ENCODE data around the gene CASS4.
A peak's percentile ranks its signal among the peaks of the same experiment; 100 is the strongest.

Gene CASS4

DNA sequence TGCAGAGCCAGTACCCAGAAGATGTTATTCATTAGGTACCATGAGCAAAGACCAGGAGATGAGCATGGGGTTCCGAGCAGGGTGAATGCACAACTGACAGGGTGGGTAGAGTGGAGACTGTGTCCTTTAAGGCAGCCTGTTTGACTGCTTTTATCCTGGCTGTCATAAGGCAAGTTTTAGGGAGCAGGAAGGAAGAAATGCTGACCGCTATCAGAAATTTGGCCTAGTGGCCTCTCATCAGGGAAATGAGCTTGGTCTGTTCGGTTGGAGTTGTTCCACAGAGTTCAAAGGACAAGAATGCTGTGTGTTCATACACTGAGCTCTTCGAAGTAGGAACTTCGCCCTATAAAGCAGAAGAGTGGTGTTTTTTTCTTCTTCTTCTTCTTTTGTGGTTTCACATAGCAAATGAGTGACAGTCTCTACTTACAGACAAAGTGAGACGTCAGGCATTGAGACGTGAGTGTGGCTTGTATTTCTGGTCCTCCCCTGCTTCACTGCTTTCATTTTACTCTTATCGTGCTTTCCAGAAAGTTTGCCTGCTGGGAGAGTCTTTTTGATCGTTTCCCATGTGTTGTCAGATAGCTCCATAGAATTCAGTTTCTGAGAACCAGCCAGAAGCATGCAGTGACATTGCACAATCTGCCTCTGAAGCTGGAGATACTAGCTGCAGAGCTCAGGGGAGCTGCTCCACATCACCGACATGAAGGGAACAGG lies at the start of gene CASS4:
CASS4 (plus strand) TSS at position 502 of the 714 bp plus-strand sequence; CDS start at position 701, 199 bp downstream.
- ATAC-seq (replicated peaks) (peak; percentile 96), DNase-seq (no peak)
- H3K27ac Mint-ChIP-seq = peak within 1 kb of the TSS; percentile 65
- no peaks in the 10 kb centered on the region for H3K27me3 Mint-ChIP-seq
- peaks cover 35 to 38% of the 10 kb centered on the region in 2 donors for H3K36me3 Mint-ChIP-seq
- H3K4me1 Mint-ChIP-seq = peaks cover 13 to 19% of the 10 kb centered on the region in 2 donors
- H3K4me3 Mint-ChIP-seq = peak within 1 kb of the TSS; percentile 57 to 72
- H3K9me3 Mint-ChIP-seq = no peaks in the 10 kb centered on the region

DNA sequence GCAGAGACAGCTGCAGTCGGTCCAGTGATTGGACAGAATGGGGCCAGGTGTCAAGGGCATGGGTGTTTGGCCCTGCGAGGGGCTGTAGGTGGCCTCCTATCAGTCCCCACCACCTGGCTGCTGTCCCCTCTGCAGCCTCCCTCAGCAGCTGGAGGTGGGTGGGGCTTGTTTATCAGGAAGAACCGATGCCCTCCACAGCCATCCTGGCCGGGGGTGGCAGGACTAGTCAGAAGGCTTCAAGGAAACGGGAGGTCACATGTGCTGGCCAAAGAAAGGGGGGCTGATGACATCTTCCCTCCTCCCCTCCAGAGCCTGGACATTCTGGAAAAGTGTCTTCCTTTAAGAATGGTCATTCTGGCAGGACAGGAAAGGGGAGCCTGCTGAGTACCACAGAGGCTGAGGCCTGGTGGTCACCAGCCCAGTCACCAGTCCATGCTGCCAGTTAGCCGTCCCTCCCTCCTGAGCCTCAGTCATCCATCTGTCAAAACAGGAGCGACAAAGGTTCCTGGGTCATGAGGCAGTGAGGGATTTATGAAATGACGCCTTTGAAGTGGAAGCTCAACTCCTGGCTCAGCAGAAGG lies 49.1 kb upstream of the CASS4 start:
- H3K9me3 Mint-ChIP-seq = no peaks in the 10 kb centered on the region
- no peak overlapping the region for H3K4me3 Mint-ChIP-seq
- ATAC-seq (replicated peaks) (no peak), DNase-seq (no peak)
- H3K27ac Mint-ChIP-seq = no peak overlapping the region
- peaks cover 0 to 3% of the 10 kb centered on the region in 2 donors for H3K36me3 Mint-ChIP-seq
- peaks cover 9 to 13% of the 10 kb centered on the region in 2 donors for H3K4me1 Mint-ChIP-seq
- H3K27me3 Mint-ChIP-seq = peaks cover 0 to 5% of the 10 kb centered on the region in 2 donors

DNA sequence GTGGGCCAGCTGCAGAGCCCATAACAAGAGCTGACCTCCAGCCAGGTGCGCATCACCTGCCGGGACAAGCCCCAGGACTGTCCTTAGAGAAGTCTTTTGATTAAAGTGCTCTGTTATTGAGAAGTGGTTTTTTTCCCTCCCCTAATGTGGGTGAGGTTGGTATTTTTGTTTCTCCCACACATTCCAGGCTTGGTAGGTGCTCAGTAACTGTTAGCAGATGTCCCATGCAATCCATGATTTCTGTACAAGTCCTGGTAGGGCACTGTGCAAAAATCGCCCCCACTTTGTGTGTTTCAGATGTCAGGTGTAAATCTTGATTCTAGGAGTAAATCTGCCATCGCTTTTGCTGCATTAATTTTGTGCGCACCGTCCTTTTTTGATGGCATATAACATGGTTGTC lies 48.6 kb upstream of the CASS4 start:
- Mint-ChIP-seq H3K27ac (no peak overlapping the region), H3K36me3 (peaks cover 3% of the 10 kb centered on the region in 2 donors), H3K4me3 (no peak overlapping the region), H3K4me1 (peaks cover 9 to 13% of the 10 kb centered on the region in 2 donors), H3K27me3 (peaks cover 0 to 5% of the 10 kb centered on the region in 2 donors), H3K9me3 (no peaks in the 10 kb centered on the region)
- DNase-seq (no peak), ATAC-seq (replicated peaks) (no peak)

DNA sequence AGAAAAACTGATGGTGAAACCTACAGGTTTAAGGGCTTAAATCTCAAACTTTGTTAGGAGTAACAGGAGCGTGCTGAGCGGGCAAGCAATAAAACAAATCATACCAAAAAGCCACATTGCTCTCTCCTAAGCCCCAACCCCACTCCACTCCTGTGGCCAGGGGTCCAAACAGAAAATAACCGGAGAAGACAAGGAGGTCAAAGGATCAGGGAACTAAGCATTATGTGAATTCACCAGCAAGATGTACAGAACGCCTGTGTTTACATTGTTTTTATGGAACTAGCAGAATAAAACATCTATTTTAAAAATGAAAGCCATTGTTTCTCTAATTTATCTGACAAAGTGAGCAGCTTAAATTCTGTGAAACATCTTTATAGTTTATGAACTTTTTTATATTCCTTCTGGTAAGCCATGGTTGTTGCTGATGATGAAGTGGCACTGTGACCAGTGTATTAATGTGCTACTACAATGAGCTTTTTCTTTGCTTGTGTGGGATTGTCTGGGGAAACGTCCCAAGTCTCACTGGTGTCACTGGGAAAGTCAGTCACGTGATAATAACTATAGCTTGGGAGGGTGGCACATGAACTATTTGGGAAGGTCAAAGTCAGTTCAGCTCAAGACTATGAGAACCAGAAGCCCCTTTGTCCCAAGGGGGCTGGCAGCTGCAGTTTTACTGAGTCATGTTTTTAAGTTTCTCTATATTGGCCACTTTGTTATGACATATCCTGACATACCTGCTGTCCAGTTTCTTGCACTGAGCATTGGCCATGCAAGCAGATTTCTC lies 43.5 kb upstream of the CASS4 start:
- Mint-ChIP-seq H3K4me3 (no peak overlapping the region), H3K4me1 (no peaks in the 10 kb centered on the region), H3K9me3 (no peaks in the 10 kb centered on the region), H3K27ac (no peak overlapping the region), H3K36me3 (peaks cover 12 to 21% of the 10 kb centered on the region in 2 donors), H3K27me3 (no peaks in the 10 kb centered on the region)
- ATAC-seq (replicated peaks) (no peak), DNase-seq (no peak)

DNA sequence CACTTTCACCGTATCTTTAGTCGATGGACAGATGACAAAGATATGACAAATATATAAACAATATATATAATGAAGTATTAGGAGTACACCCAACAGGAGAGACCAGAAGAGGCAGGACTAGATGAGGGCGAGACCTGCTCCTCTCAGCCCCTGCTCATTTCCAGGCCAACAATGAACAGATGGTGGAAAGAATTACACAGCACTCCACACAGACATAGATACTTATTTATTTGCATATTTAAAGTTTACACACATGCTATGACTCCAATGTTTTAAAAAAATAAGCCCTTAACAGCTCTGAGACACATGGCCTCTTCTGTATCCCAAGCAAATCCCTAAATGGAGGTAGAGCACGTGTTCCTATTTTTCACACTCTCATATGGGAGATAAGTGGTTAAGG lies 42.9 kb upstream of the CASS4 start:
- no peak for ATAC-seq (replicated peaks)
- Mint-ChIP-seq H3K27ac (no peak overlapping the region), H3K4me1 (no peaks in the 10 kb centered on the region), H3K27me3 (no peaks in the 10 kb centered on the region), H3K36me3 (peaks cover 12 to 23% of the 10 kb centered on the region in 2 donors), H3K9me3 (no peaks in the 10 kb centered on the region), H3K4me3 (no peak overlapping the region)
- no peak for DNase-seq

GRCh38 chr20:56371977-56372376 lies 40.1 kb upstream of the CASS4 start:
- H3K27me3 Mint-ChIP-seq = no peaks in the 10 kb centered on the region
- no peak overlapping the region for H3K4me3 Mint-ChIP-seq
- H3K27ac Mint-ChIP-seq = no peak overlapping the region
- H3K4me1 Mint-ChIP-seq = peaks cover 0 to 1% of the 10 kb centered on the region in 2 donors
- no peak for ATAC-seq (replicated peaks)
- H3K9me3 Mint-ChIP-seq = no peaks in the 10 kb centered on the region
- H3K36me3 Mint-ChIP-seq = peaks cover 16 to 25% of the 10 kb centered on the region in 2 donors
- DNase-seq = no peak

GRCh38 chr20:56372850-56373249 lies 39.2 kb upstream of the CASS4 start:
- no peak for DNase-seq
- no peak for ATAC-seq (replicated peaks)
- peaks cover 16 to 28% of the 10 kb centered on the region in 2 donors for H3K36me3 Mint-ChIP-seq
- H3K4me3 Mint-ChIP-seq = no peak overlapping the region
- no peaks in the 10 kb centered on the region for H3K9me3 Mint-ChIP-seq
- peaks cover 0 to 1% of the 10 kb centered on the region in 2 donors for H3K4me1 Mint-ChIP-seq
- no peak overlapping the region for H3K27ac Mint-ChIP-seq
- no peaks in the 10 kb centered on the region for H3K27me3 Mint-ChIP-seq

DNA sequence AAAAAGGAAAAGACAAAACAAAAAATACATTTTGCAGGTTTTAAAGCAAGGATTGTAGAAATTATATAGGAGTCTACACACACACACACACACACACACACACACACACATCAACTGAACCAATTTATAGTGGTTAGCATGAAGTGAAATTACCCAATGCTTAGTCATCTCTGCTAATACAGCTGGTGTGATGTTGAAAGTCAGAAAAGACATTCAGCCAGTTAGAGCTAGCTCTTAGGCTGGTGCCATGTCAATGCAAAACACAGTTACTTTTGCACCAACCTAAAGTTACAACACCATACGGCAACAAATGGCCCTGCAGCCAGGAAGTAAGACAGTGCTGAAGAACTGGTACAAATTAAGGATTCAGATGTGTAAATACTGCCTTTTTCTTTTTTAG lies 38.1 kb upstream of the CASS4 start:
- H3K36me3 Mint-ChIP-seq = peaks cover 16 to 39% of the 10 kb centered on the region in 2 donors
- H3K9me3 Mint-ChIP-seq = no peaks in the 10 kb centered on the region
- DNase-seq (no peak), ATAC-seq (replicated peaks) (peak in 1 of 2 donors; percentile 38)
- no peaks in the 10 kb centered on the region for H3K27me3 Mint-ChIP-seq
- H3K4me3 Mint-ChIP-seq = no peak overlapping the region
- H3K4me1 Mint-ChIP-seq = peaks cover 0 to 1% of the 10 kb centered on the region in 2 donors
- H3K27ac Mint-ChIP-seq = no peak overlapping the region

GRCh38 chr20:56376331-56376730 lies 35.7 kb upstream of the CASS4 start:
- peaks cover 0 to 1% of the 10 kb centered on the region in 2 donors for H3K4me1 Mint-ChIP-seq
- no peak for ATAC-seq (replicated peaks)
- H3K9me3 Mint-ChIP-seq = no peaks in the 10 kb centered on the region
- no peak for DNase-seq
- H3K27ac Mint-ChIP-seq = no peak overlapping the region
- no peaks in the 10 kb centered on the region for H3K27me3 Mint-ChIP-seq
- peaks cover 9 to 32% of the 10 kb centered on the region in 2 donors for H3K36me3 Mint-ChIP-seq
- H3K4me3 Mint-ChIP-seq = no peak overlapping the region

GRCh38 chr20:56378386-56378785 lies 33.7 kb upstream of the CASS4 start:
- H3K27ac Mint-ChIP-seq = no peak overlapping the region
- peaks cover 0 to 3% of the 10 kb centered on the region in 2 donors for H3K4me1 Mint-ChIP-seq
- H3K36me3 Mint-ChIP-seq = peaks cover 9 to 33% of the 10 kb centered on the region in 2 donors
- no peak overlapping the region for H3K4me3 Mint-ChIP-seq
- DNase-seq (no peak), ATAC-seq (replicated peaks) (no peak)
- no peaks in the 10 kb centered on the region for H3K9me3 Mint-ChIP-seq
- H3K27me3 Mint-ChIP-seq = no peaks in the 10 kb centered on the region

DNA sequence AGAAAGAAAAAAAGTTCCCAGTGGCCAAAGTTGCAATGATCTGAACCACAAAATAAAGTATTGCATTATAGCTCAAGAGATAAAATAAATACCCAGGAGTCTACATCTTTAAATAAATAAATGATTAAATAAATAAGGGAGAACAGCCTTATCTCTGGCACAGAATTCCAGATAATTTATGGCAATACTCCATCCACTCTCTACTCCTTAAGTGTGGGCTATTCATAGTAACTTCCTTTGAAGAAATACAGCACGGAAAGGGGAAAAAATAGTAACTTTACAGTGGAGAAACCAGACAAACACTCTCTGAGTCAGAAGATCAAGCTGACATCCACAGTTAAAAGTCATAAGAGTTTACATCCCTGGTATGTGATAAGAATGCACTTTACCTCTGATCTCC lies 31.7 kb upstream of the CASS4 start:
- Mint-ChIP-seq H3K4me1 (peaks cover 0 to 3% of the 10 kb centered on the region in 2 donors), H3K27me3 (no peaks in the 10 kb centered on the region), H3K4me3 (no peak overlapping the region), H3K36me3 (peaks cover 13 to 36% of the 10 kb centered on the region in 2 donors), H3K9me3 (no peaks in the 10 kb centered on the region), H3K27ac (no peak overlapping the region)
- ATAC-seq (replicated peaks) = no peak
- DNase-seq = no peak

DNA sequence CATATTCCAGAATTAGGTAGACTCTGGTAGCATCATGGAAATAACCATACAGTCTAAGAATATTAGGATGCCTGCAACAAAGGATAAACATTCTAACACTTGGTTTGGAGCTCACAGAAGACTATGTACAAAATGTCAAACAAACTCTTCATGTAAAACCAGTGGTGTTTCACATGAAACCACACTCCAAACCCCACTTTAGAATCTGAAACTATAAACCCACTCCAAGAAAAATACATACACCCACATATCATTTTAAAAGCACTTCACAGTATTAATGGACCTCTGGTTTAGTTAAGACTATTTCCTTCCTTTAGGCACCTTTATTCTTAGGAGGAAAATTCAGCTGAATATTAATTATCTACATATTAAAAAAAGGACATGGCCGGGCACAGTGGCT lies 30.6 kb upstream of the CASS4 start:
- no peaks in the 10 kb centered on the region for H3K9me3 Mint-ChIP-seq
- H3K27me3 Mint-ChIP-seq = no peaks in the 10 kb centered on the region
- no peak overlapping the region for H3K27ac Mint-ChIP-seq
- peaks cover 0 to 2% of the 10 kb centered on the region in 2 donors for H3K4me1 Mint-ChIP-seq
- no peak overlapping the region for H3K4me3 Mint-ChIP-seq
- DNase-seq = no peak
- ATAC-seq (replicated peaks) = no peak
- H3K36me3 Mint-ChIP-seq = peaks cover 20 to 37% of the 10 kb centered on the region in 2 donors

DNA sequence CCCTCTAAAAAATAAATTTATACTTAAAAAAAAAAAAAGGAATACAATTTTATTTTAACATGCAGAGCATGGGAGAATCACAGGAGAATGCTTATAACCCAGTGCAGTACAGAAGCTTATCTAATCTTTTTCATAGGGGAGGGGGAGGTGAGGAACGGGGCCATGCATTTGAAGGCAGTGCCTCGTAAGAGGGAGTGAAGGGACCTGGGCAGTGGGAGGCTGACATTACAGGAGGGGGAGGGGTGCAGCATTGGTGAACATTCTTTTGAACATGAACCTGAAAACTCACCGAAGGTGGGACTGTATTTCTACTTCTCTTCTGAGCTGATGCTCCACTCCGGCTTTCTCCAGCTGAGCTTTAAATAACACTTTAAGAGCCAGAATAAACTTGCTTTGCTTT lies 29.4 kb upstream of the CASS4 start:
- H3K27me3 Mint-ChIP-seq = no peaks in the 10 kb centered on the region
- no peak for ATAC-seq (replicated peaks)
- no peak for DNase-seq
- peaks cover 0 to 2% of the 10 kb centered on the region in 2 donors for H3K4me1 Mint-ChIP-seq
- peaks cover 18 to 35% of the 10 kb centered on the region in 2 donors for H3K36me3 Mint-ChIP-seq
- no peak overlapping the region for H3K27ac Mint-ChIP-seq
- H3K9me3 Mint-ChIP-seq = no peaks in the 10 kb centered on the region
- H3K4me3 Mint-ChIP-seq = no peak overlapping the region

DNA sequence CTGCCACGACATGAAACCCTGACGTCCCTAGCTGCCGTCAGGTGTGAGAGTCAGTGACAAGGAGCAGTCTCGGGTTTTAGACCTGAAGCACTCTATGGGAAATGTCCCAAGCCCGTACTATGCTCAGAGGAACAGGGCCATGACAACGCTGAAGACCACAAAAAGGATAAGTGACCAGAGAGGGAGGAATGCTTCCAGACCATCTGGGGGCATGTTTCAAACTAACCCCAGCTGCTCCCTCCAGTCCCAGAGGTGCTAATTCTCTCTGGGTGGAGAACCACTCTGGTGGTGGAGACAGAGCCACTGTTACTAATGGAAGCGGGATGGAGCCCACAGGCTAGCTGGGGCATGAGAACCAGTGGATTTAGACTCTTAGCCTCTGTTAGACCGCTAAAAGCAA lies 28.7 kb upstream of the CASS4 start:
- Mint-ChIP-seq H3K36me3 (peaks cover 18 to 29% of the 10 kb centered on the region in 2 donors), H3K27me3 (no peaks in the 10 kb centered on the region), H3K4me1 (peaks cover 0 to 2% of the 10 kb centered on the region in 2 donors), H3K9me3 (no peaks in the 10 kb centered on the region), H3K27ac (no peak overlapping the region), H3K4me3 (no peak overlapping the region)
- ATAC-seq (replicated peaks) (no peak), DNase-seq (no peak)
